ENCODE measurements around the gene TBC1D23.

DNA sequence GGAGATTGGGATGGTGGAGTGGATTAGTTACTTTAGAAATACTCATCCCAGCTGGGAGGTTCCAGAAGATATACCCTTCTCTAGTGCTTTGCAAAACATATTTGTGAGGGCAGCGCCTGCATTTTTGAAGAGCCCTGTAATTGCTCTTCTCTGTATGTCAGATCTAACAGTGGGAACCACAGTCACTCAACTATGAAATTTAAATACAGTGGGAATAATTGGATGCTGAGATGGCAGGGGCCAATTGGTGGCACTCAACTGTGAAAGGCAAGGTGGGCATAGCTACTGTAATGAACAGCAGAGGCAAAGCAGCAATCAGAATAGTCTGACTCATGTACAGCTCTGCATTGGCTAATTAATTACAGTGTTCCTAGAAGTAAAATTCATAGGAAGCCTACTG, 22.2 kb upstream of the TBC1D23 start:
- TF ChIP-seq, protein P1, sequence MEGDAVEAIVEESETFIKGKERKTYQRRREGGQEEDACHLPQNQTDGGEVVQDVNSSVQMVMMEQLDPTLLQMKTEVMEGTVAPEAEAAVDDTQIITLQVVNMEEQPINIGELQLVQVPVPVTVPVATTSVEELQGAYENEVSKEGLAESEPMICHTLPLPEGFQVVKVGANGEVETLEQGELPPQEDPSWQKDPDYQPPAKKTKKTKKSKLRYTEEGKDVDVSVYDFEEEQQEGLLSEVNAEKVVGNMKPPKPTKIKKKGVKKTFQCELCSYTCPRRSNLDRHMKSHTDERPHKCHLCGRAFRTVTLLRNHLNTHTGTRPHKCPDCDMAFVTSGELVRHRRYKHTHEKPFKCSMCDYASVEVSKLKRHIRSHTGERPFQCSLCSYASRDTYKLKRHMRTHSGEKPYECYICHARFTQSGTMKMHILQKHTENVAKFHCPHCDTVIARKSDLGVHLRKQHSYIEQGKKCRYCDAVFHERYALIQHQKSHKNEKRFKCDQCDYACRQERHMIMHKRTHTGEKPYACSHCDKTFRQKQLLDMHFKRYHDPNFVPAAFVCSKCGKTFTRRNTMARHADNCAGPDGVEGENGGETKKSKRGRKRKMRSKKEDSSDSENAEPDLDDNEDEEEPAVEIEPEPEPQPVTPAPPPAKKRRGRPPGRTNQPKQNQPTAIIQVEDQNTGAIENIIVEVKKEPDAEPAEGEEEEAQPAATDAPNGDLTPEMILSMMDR (IDR thresholded peaks at IDR 0.05): no peak
- no peak for TF ChIP-seq POLR2A (IDR thresholded peaks at IDR 0.05)

Data from uterus (tissue), 2 donors.